GM10266 (cell line): ENCODE results near the gene OPTC.
A peak's percentile ranks its signal among the peaks of the same experiment; 100 is the strongest.

Experiments used
- DNase-seq: peaks from one replicate; pipeline ENCODE4 v3.0.0; 2012; ENCODE audit errors: extremely low spot score
- TF ChIP-seq, protein P1 (sequence below): IDR thresholded peaks from 2 replicates; pipeline ENCODE4 v1.5.1; 2012; ENCODE audit warnings: mild to moderate bottlenecking, low read depth; ENCODE audit not compliant: control insufficient read depth, insufficient read depth; ENCODE audit errors: missing control alignments

OPTC gene

DNA sequence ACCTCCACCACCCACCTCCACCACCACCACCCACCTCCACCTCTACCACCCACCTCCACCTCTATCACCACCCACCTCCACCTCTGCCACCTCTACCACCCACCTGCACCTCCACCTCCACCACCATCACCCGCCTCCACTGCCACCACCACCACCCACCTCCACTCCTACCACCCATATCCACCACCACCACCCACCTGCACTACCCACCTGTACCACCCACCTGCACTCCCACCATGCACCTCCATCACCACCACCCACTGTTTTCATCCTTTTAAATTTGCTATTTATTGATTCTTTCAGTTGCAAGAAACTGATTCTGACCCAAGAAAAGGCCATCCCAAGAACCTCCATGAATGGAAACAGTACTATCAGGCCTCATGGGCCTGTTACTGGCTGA, 6.3 kb downstream of the OPTC start:
- TF ChIP-seq, protein P1, sequence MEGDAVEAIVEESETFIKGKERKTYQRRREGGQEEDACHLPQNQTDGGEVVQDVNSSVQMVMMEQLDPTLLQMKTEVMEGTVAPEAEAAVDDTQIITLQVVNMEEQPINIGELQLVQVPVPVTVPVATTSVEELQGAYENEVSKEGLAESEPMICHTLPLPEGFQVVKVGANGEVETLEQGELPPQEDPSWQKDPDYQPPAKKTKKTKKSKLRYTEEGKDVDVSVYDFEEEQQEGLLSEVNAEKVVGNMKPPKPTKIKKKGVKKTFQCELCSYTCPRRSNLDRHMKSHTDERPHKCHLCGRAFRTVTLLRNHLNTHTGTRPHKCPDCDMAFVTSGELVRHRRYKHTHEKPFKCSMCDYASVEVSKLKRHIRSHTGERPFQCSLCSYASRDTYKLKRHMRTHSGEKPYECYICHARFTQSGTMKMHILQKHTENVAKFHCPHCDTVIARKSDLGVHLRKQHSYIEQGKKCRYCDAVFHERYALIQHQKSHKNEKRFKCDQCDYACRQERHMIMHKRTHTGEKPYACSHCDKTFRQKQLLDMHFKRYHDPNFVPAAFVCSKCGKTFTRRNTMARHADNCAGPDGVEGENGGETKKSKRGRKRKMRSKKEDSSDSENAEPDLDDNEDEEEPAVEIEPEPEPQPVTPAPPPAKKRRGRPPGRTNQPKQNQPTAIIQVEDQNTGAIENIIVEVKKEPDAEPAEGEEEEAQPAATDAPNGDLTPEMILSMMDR: no peak
- no peak for DNase-seq

DNA sequence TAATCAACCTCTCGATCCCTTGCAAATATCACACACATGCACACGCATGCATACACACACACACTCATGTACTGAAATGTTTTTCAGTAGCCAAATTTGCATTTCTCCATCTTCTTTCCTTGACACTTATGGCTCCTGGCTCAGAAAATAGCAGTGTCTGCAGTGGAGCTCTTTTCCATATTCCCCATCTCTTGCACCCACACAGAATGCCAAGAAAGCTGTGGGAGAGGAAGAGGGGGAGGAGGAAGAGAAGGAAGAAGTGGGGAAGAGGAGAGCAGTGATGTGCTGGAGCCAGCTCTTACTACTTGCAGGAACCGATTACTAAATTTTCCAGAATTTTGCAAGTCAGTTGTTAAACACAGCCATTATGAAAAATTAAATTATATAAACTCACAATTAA, 9.9 kb downstream of the OPTC start:
- DNase-seq: no peak
- TF ChIP-seq, protein P1: no peak

DNA sequence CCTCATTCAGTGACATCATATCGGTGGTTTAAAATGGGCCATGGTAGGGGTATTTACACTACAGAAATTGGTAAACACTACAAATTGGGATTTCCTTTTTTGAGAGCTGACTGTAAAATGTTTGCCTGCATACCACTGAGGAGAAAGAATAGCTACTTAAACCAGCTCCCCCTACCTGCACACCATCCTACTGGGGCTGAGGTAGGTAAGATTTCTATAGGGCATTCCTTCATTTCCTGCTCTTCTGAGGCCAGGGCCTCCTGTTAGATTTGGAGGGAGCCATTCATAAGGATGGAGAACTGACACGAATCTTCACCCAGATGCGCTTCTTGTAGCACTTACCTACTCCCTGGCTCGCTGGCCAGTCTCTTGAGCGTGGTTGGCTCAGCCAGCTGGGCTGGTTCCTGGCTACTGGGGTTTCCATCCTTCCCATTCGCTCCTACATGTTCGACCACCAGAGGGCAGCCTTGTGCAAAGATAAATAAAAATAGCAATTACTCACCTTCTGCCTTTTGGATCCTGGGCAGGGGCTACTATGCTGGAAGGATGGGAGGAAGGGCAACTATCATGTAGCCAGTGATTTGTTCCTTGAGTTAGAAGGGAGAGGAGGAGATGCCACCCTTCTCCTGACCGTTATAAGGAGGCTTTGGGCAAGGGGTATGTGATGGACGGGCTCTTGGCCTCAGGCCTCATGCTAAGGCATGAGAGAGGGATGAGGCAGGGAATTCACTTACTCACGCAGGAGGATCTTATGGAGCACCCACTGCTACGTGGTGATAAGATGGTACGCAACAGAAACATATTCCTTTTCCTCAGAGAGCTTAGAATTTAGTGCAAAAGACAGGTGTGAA, 10.7 kb downstream of the OPTC start:
- TF ChIP-seq, protein P1: peak; percentile 82
- peak; percentile 84 for DNase-seq

DNA sequence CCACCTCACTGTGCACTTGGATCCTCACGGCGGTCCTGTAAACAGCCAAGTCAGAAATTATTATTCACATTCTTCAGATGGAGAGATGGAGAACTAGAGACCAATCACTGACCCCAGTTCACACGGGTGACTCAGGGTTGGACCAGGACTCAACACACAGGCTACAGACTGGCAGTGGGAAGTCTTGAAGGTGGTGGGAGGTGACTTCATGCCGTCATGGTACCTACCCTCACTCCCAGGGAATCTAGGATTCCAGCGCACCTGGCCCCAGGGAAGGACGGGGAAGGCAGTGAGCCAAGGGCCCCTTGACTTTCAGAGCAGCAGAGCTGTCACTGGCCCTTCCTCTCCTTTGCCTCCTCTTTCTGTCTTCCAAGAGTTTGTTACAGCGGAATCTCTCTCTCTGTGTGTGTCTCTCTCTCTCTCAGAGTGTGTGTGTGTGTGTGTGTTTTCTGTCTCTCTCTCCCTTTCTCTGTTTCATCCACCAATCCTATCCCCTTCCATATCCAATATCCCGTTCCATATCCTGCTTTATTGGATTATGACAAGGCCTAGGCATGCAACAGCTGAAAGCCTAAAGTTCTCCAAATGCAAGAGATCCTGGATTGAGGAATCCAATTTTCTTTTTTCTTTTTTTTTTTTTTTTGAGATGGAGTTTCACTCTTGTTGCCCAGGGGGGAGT, 11.7 kb downstream of the OPTC start:
- no peak for DNase-seq

DNA sequence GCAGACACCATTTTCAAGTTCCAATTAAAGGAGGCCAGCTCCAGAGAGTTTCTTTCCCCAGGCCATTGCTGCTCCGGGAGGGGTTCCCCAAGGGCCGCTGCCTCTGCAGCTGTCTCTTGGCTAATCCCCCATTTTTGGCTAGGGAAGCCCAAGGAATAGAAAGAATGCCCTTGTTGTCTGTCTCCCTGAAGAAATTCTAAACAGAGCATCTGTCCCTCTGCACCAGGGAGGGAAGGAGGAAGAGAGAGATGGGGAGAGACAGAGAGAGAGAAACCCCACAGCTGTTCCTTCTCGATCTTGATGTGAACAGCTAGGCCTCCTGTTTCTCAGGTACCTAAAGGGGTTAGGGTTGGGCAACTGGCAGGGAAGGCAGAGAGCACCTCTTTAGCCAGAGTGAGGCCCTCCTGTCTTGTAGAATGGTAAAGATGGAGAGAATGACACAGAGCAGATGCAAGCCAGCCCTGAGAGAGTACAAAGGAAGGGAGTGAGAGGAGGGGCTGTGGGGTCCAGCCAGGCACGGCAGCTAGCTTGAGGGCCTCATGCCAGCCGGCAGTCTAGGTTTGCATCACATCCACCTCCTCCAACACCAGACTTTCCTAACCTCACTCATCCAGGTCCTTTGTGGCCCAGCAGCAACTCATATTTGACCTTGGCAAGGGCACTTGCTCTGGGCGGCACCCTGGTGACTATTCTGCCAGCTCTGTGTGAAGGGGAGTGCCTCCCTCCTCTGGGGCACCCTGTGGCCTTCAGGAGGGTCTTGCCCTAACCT, 13.1 kb downstream of the OPTC start:
- no peak for DNase-seq
- TF ChIP-seq, protein P1: no peak

More for the DNA sequence above, 11.7 kb downstream of the OPTC start:
- TF ChIP-seq, protein P1: no peak

DNA sequence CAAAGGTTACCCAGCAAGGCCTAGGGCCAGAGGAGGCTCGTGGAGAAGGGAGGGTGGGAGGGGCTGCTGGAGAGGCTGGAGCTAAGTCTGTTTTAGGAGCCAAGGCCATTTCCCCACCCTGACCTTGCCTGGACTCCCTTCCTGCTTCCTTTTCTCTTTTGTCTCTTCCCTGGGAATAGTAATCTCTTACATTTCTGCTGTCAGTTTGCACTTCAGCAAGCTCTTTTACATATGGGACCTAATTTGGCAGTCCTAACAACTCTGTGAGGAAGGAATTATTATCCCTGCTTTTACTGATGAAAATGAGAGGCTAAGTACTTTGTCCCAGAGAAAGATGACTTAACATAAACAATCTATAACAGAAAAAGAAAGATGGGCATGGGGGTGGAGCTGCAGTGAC, 13.8 kb downstream of the OPTC start:
- TF ChIP-seq, protein P1: no peak
- no peak for DNase-seq
